Panc1 (cell line): ENCODE data around the gene CYTH3. TPM values are rescaled to one million over a fixed set of nuclear protein-coding genes. Genes with fewer than 3 reads are reported as not detected.

Experiments used
- ATAC-seq: fragments of 200-7000 bp; cut with Tn5 transposase; 2 replicates; pipeline ENCODE4 v1.9.1; 2020; ENCODE audit warnings: mild to moderate bottlenecking, moderate library complexity
- BruUV-seq: library from RNA; stranded (reverse); fragments of 400-500 nt; replicated peaks from 2 replicates; lab custom pipeline; 2021; lab: Mats Ljungman, UMichigan
- CTCF ChIA-PET: fragments of 300-600 bp; sonication (Branson Sonifier 250); formaldehyde crosslinking; loops from one replicate; lab custom pipeline; 2022; ENCODE audit warnings: antibody characterized with exemption; lab: Charles Lee
- POLR2A ChIA-PET: fragments of 300-600 bp; sonication (Branson Sonifier 250); formaldehyde crosslinking; loops from one replicate; lab custom pipeline; 2022; ENCODE audit warnings: antibody characterized with exemption; lab: Charles Lee
- DNase-seq: peaks from one replicate; pipeline ENCODE4 v3.0.0-alpha.2; 2010; ENCODE audit warnings: low read depth, low spot score
- H3K27ac ChIP-seq: 2 replicates; pipeline ENCODE4 v1.5.1; 2011; ENCODE audit warnings: mild to moderate bottlenecking, low read length, inconsistent platforms
- H3K27me3 ChIP-seq: fragments of 200-500 bp; sonication (Bioruptor generic); 2 replicates; pipeline ENCODE4 v1.6.0; 2014; ENCODE audit warnings: low read length, inconsistent platforms; ENCODE audit not compliant: control insufficient read depth, insufficient read depth
- H3K36me3 ChIP-seq: fragments of 200-500 bp; sonication (Bioruptor generic); 2 replicates; pipeline ENCODE4 v1.5.1; 2014; ENCODE audit warnings: inconsistent platforms, mild to moderate bottlenecking, low read length, moderate library complexity; ENCODE audit not compliant: control insufficient read depth, insufficient read depth
- H3K4me1 ChIP-seq: 2 replicates; pipeline ENCODE4 v1.5.1; 2011; ENCODE audit warnings: inconsistent platforms, mild to moderate bottlenecking, low read length, moderate library complexity; ENCODE audit not compliant: control insufficient read depth, insufficient read depth
- H3K4me3 ChIP-seq, 2 experiments: 2 replicates each; pipeline ENCODE4 v1.5.1; 2011 to 2012; ENCODE audit warnings: low read depth in 2 of 2, low read length in 2 of 2, mild to moderate bottlenecking in 2 of 2, inconsistent platforms in 1 of 2, moderate library complexity in 1 of 2
- H3K9me3 ChIP-seq: fragments of 200-500 bp; sonication (Bioruptor generic); 2 replicates; pipeline ENCODE4 v1.5.1; 2014; ENCODE audit warnings: low read depth, mild to moderate bottlenecking, inconsistent platforms, low read length, moderate library complexity; ENCODE audit not compliant: control insufficient read depth, insufficient read depth
- POLR2AphosphoS5 ChIP-seq: IDR thresholded peaks from 2 replicates; pipeline ENCODE4 v1.6.1; 2012; ENCODE audit warnings: mild to moderate bottlenecking, low read depth, low read length, moderate library complexity
- SIN3A ChIP-seq: IDR thresholded peaks from 2 replicates; pipeline ENCODE4 v1.6.1; 2012; ENCODE audit warnings: low read depth, mild to moderate bottlenecking, low read length, moderate library complexity, borderline replicate concordance; ENCODE audit not compliant: insufficient read depth
- TCF7L2 ChIP-seq: IDR thresholded peaks from 2 replicates; pipeline ENCODE4 v1.6.1; 2011; ENCODE audit warnings: mild to moderate bottlenecking, low read depth, low read length, inconsistent platforms
- in situ Hi-C: cut with HindIII; loops from 2 replicates; pipeline ENCODE4 v1.10.0; 2016; ENCODE audit warnings: low sequenced_read_pairs, low pct_unique_long_range_greater_than_20kb
- intact Hi-C: fragments of 100-400 bp; cut with micrococcal nuclease; formaldehyde crosslinking; loops from one replicate; pipeline ENCODE4 v1.10.0; 2022; ENCODE audit not compliant: unreplicated experiment
- total RNA-seq: library from RNA; stranded (reverse); gene quantifications from one replicate; pipeline ENCODE4 v1.2.1, GENCODE V29; 2021; ENCODE audit not compliant: unreplicated experiment
- TF ChIP-seq, protein P1 (sequence below): fragments of 450-650 bp; IDR thresholded peaks from 2 replicates; pipeline ENCODE4 v1.5.1; 2017; ENCODE audit warnings: mild to moderate bottlenecking
- TF ChIP-seq, protein P2 (sequence below), 2 experiments: IDR thresholded peaks; 2 replicates each; pipeline ENCODE4 v1.6.1; 2011 to 2012; ENCODE audit warnings: low read depth in 2 of 2, control low read depth in 1 of 2, low read length in 1 of 2, mild to moderate bottlenecking in 1 of 2, moderate library complexity in 1 of 2; ENCODE audit not compliant: insufficient read depth in 1 of 2

CYTH3 gene
- total RNA-seq, 1 experiment from 2014 or later, result 35.5 TPM

- CTCF ChIA-PET, result no interaction called here
- BruUV-seq, result no TSS peak
- TF ChIP-seq TCF7L2 (no peak), SIN3A (no peak), POLR2AphosphoS5 (no peak)
- TF ChIP-seq, protein P1, sequence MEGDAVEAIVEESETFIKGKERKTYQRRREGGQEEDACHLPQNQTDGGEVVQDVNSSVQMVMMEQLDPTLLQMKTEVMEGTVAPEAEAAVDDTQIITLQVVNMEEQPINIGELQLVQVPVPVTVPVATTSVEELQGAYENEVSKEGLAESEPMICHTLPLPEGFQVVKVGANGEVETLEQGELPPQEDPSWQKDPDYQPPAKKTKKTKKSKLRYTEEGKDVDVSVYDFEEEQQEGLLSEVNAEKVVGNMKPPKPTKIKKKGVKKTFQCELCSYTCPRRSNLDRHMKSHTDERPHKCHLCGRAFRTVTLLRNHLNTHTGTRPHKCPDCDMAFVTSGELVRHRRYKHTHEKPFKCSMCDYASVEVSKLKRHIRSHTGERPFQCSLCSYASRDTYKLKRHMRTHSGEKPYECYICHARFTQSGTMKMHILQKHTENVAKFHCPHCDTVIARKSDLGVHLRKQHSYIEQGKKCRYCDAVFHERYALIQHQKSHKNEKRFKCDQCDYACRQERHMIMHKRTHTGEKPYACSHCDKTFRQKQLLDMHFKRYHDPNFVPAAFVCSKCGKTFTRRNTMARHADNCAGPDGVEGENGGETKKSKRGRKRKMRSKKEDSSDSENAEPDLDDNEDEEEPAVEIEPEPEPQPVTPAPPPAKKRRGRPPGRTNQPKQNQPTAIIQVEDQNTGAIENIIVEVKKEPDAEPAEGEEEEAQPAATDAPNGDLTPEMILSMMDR, result no peak
- TF ChIP-seq, protein P2, sequence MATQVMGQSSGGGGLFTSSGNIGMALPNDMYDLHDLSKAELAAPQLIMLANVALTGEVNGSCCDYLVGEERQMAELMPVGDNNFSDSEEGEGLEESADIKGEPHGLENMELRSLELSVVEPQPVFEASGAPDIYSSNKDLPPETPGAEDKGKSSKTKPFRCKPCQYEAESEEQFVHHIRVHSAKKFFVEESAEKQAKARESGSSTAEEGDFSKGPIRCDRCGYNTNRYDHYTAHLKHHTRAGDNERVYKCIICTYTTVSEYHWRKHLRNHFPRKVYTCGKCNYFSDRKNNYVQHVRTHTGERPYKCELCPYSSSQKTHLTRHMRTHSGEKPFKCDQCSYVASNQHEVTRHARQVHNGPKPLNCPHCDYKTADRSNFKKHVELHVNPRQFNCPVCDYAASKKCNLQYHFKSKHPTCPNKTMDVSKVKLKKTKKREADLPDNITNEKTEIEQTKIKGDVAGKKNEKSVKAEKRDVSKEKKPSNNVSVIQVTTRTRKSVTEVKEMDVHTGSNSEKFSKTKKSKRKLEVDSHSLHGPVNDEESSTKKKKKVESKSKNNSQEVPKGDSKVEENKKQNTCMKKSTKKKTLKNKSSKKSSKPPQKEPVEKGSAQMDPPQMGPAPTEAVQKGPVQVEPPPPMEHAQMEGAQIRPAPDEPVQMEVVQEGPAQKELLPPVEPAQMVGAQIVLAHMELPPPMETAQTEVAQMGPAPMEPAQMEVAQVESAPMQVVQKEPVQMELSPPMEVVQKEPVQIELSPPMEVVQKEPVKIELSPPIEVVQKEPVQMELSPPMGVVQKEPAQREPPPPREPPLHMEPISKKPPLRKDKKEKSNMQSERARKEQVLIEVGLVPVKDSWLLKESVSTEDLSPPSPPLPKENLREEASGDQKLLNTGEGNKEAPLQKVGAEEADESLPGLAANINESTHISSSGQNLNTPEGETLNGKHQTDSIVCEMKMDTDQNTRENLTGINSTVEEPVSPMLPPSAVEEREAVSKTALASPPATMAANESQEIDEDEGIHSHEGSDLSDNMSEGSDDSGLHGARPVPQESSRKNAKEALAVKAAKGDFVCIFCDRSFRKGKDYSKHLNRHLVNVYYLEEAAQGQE (IDR thresholded peaks at IDR 0.05; ENCODE audit: insufficient read depth in 1 of 2, low read depth in 2 of 2, low read length in 1 of 2), result no peak
- DNase-seq (no peak), ATAC-seq (no peak)
- intact Hi-C loops, result no loop called here
- POLR2A ChIA-PET, result interaction anchor here (0.7 kb wide), 1 partner anchor 10 kb away, joined by 9 read pairs; no protein-coding TSS in a partner anchor
- H3K4me3 ChIP-seq, result no peak overlapping the region
- peaks cover 15% of the 10 kb centered on the region for H3K4me1 ChIP-seq
- no peak overlapping the region for H3K27ac ChIP-seq
- no peaks in the 10 kb centered on the region for H3K36me3 ChIP-seq
- in situ Hi-C loops, result loop anchor here (10.0 kb wide), 1 partner anchor 56 kb away; no protein-coding TSS in a partner anchor
- no peaks in the 10 kb centered on the region for H3K27me3 ChIP-seq
- H3K9me3 ChIP-seq, result no peaks in the 10 kb centered on the region
Measured at GRCh38 chr7:6260291-6261187, 11.9 kb downstream of the CYTH3 start.

- H3K27me3 ChIP-seq, result no peaks in the 10 kb centered on the region
- ChIA-PET CTCF (no interaction called here), POLR2A (no interaction called here)
- no TSS peak for BruUV-seq
- intact Hi-C loops (no loop called here), in situ Hi-C loops (no loop called here)
- no peak for DNase-seq
- H3K36me3 ChIP-seq, result no peaks in the 10 kb centered on the region
- ATAC-seq, result no peak
- H3K4me3 ChIP-seq, result no peak overlapping the region
- peak overlapping the region; percentile 25; the same call in 1 of the 2 replicates for H3K27ac ChIP-seq
- no peaks in the 10 kb centered on the region for H3K9me3 ChIP-seq
- H3K4me1 ChIP-seq, result peaks cover 23% of the 10 kb centered on the region
- TF ChIP-seq POLR2AphosphoS5, result no peak
- TF ChIP-seq, protein P2 (IDR thresholded peaks at IDR 0.05; ENCODE audit: insufficient read depth in 1 of 2, low read depth in 2 of 2, low read length in 1 of 2), result no peak
- no peak for TF ChIP-seq SIN3A
- TF ChIP-seq, protein P1, result no peak
- TF ChIP-seq TCF7L2, result no peak
Measured at GRCh38 chr7:6259257-6259656, 13.2 kb downstream of the CYTH3 start.
